ENCODE data around the gene ABCA2. TPM values are rescaled to one million over a fixed set of nuclear protein-coding genes. Genes with fewer than 3 reads are reported as not detected.
A peak's percentile ranks its signal among the peaks of the same experiment; 100 is the strongest.

The ABCA2 gene
- total RNA-seq, 1 donor from 2014 or later: 7.6 TPM

GRCh38 chr9:137032858-137033257 lies 4.8 kb upstream of the ABCA2 start:
- no peak for DNase-seq (ENCODE audit: low read depth)

GRCh38 chr9:137031904-137032640 lies 4.0 kb upstream of the ABCA2 start, which contains the start of gene FUT7:
FUT7 (minus strand) TSS chr9:137032088; CDS start chr9:137031991, 97 bp downstream.
- no peak for TF ChIP-seq CTCF (conservative IDR thresholded peaks at IDR 0.05; ENCODE audit: low read depth, low read length)
- no peak for DNase-seq (ENCODE audit: low read depth)
- no peak within 1 kb of the TSS for H3K4me3 ChIP-seq (ENCODE audit: low read depth, low read length)

More at GRCh38 chr9:137032858-137033257, 4.8 kb upstream of the ABCA2 start:
- TF ChIP-seq CTCF (conservative IDR thresholded peaks at IDR 0.05; ENCODE audit: low read depth, low read length): no peak
- H3K4me3 ChIP-seq (ENCODE audit: low read depth, low read length): no peak overlapping the region

- TF ChIP-seq CTCF (conservative IDR thresholded peaks at IDR 0.05; ENCODE audit: low read depth, low read length): no peak
- H3K4me3 ChIP-seq (ENCODE audit: low read depth, low read length): no peak overlapping the region
Measured at GRCh38 chr9:137030538-137031527, 2.8 kb upstream of the ABCA2 start.

GRCh38 chr9:137030006-137030405 lies 2.0 kb upstream of the ABCA2 start:
- TF ChIP-seq CTCF (conservative IDR thresholded peaks at IDR 0.05; ENCODE audit: low read depth, low read length): no peak
- no peak overlapping the region for H3K4me3 ChIP-seq (ENCODE audit: low read depth, low read length)
- DNase-seq (ENCODE audit: low read depth): no peak

More at GRCh38 chr9:137030538-137031527, 2.8 kb upstream of the ABCA2 start:
- no peak for DNase-seq (ENCODE audit: low read depth)

GRCh38 chr9:137029058-137029936 lies 1.3 kb upstream of the ABCA2 start:
- peak; percentile 92 for TF ChIP-seq CTCF (conservative IDR thresholded peaks at IDR 0.05; ENCODE audit: low read depth, low read length)
- H3K4me3 ChIP-seq (ENCODE audit: low read depth, low read length): peak overlapping the region; percentile 75
- DNase-seq (ENCODE audit: low read depth): no peak

Measured in epithelial cell of proximal tubule (primary cell).